ENCODE data around the gene CSK.

- TF ChIP-seq, protein P1, sequence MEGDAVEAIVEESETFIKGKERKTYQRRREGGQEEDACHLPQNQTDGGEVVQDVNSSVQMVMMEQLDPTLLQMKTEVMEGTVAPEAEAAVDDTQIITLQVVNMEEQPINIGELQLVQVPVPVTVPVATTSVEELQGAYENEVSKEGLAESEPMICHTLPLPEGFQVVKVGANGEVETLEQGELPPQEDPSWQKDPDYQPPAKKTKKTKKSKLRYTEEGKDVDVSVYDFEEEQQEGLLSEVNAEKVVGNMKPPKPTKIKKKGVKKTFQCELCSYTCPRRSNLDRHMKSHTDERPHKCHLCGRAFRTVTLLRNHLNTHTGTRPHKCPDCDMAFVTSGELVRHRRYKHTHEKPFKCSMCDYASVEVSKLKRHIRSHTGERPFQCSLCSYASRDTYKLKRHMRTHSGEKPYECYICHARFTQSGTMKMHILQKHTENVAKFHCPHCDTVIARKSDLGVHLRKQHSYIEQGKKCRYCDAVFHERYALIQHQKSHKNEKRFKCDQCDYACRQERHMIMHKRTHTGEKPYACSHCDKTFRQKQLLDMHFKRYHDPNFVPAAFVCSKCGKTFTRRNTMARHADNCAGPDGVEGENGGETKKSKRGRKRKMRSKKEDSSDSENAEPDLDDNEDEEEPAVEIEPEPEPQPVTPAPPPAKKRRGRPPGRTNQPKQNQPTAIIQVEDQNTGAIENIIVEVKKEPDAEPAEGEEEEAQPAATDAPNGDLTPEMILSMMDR (conservative IDR thresholded peaks at IDR 0.05; ENCODE audit: low read depth in 2 of 2): no peak
- no peak for TF ChIP-seq REST (IDR thresholded peaks at IDR 0.05; ENCODE audit: unreplicated experiment)
- TF ChIP-seq EZH2phosphoT487 (IDR thresholded peaks at IDR 0.05; ENCODE audit: unreplicated experiment): no peak
- no peak for TF ChIP-seq EZH2 (IDR thresholded peaks at IDR 0.05; ENCODE audit: low read depth, unreplicated experiment)
- no peak for TF ChIP-seq POLR2AphosphoS5 (IDR thresholded peaks at IDR 0.05; ENCODE audit: low read depth)
- no peak for TF ChIP-seq ZNF114 (CRISPR knock-in tag; IDR thresholded peaks at IDR 0.05)
- TF ChIP-seq CREB1 (CRISPR knock-in tag; IDR thresholded peaks at IDR 0.05; ENCODE audit: low read depth): no peak
- TF ChIP-seq STAT1 (IDR thresholded peaks at IDR 0.05; ENCODE audit: unreplicated experiment): no peak
- TF ChIP-seq NANOG (IDR thresholded peaks at IDR 0.05; ENCODE audit: borderline replicate concordance): no peak
- TF ChIP-seq ZNF331 (CRISPR knock-in tag; IDR thresholded peaks at IDR 0.05; ENCODE audit: low read depth): no peak
- TF ChIP-seq ZNF462 (CRISPR knock-in tag; IDR thresholded peaks at IDR 0.05): no peak
Measured at GRCh38 chr15:74758736-74759135, 23.1 kb upstream of the CSK start.

Measured in GM23338 (cell line).